H4 (cell line): ENCODE measurements around the gene MLLT3. TPM values are rescaled to one million over a fixed set of nuclear protein-coding genes. Genes with fewer than 3 reads are reported as not detected.
"Not testable (repeated sequence)": the region's sequence is repeated elsewhere in the genome, so short reads cannot be mapped to it uniquely, and the experiment has no call there.

ENCODE experiments used
- DNase-seq: peaks from one replicate; pipeline ENCODE4 v3.0.0-alpha.2; 2015; ENCODE audit warnings: low spot score
- total RNA-seq: library from RNA; depleted of rRNA; stranded (reverse); fragments of >200 nt; shearing (Covaris generic); gene quantifications from 2 replicates; pipeline ENCODE4 v1.2.3, GENCODE V29; 2014

Gene MLLT3
- total RNA-seq, 1 experiment from 2014 or later: 8.9 TPM

DNA sequence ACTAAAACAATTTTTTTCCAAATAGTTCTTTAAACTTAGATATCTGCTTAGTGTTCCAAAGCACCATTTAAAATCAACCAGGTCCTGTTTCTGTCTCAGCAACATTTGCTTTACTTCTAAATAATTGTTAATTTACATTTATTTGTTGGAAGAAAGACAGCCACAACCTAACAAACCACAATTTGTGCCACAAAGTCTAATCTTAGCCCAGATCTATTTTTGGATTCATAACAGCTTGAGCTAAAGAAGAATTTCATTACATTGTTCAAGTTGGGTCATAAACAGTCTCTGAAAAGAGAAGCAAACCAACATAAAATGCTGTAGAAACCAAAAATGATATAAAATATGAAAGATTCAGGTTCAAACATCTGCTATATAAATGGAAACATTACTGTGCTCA is 24.4 kb downstream of the MLLT3 start:
- no peak for DNase-seq

DNA sequence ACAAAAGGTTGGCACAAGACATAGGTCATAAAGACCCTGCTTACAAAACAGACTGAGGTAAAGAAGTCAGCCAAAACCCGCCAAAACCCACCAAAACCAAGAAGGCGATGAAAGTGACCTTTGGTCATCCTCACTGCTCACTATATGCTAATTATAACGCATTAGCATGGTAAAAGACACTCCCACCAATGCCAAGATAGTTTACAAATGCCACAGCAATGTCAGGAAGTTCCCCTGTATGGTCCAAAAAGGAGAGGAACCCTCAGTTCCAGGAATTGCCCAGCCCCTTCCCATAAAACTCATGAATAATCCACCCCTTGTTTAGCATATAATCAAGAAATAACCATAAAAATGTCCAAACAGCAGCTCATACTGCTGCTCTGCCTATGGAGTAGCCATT is 27.7 kb downstream of the MLLT3 start:
- no peak for DNase-seq

DNA sequence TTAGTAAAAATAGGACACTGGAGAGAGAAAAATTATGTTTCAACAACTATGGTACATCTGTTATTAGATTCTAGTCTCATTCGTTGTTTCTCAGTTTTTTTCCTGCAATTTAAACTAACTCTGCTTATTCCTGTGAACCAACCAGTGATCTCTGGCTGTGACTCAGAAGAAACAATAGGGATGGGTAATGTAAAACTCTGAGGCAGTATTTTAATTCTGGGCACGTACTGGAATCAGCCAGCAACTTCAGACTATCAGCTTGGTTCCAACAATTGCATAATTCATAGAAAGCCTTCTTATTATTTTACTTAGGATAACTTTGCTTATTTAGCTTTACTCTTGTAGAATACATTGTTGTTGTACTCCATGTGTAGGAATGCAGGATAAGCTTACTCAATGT is 28.8 kb downstream of the MLLT3 start:
- peak; percentile 12 for DNase-seq

DNA sequence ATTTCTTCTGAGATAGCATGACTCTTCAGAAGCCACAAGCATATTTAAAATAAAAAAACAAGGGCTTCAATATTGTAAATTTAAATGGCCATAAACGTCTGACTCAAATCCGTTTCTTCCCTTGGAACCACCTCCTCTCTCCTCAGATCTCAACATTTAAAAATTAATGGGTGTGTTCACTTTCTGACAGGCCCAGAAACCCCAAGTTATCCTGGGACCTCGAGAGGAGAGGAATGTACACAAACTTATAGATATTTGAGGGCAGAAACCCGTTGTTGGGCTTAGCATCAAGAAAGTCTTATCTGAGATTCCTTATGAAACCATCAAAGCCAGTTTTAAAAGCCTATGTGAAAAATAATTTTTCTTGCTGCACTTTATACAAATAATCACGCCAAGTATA is 29.2 kb downstream of the MLLT3 start:
- DNase-seq: no peak

DNA sequence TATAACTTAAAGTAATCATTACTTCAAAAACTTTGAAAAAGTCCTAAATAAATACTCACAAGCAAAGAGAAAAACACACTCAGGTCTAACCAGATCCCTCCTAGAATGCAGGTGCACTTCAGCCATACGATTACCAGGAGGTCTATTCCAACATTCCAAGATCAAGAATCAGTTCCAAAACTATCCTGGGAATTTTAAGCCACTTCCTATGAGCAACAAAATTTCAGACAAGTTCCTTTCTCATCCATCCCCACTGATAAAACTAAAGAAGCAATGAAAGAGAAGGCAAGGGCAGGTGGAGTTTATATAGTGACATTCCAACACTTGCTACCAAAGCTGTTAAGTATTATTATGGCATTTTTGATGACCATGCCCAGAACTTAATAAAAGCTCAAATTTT is 29.6 kb downstream of the MLLT3 start:
- DNase-seq: no peak

- DNase-seq: no peak
Observed at GRCh38 chr9:20591223-20591622, 31.1 kb downstream of the MLLT3 start.

GRCh38 chr9:20584968-20585643 is 37.2 kb downstream of the MLLT3 start:
- DNase-seq: no peak

DNA sequence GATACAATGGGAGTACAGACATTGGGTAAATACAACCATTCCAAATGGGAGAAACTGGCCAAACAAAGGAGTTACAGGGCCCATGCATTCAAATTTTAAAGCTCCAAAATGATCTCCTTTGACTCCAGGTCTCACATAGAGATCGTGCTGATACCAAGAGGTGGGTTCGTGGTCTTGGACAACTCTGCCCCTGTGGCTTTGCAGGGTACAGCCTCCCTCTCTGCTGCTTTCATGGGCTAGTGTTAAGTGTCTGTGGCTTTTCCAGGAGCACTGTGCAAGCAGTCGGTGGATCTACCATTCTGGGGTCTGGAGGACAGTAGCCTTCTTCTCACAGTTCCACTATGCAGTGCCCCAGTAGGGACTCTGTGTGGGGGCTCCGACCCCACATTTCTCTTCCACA is 39.2 kb downstream of the MLLT3 start:
- not testable (repeated sequence) for DNase-seq

DNA sequence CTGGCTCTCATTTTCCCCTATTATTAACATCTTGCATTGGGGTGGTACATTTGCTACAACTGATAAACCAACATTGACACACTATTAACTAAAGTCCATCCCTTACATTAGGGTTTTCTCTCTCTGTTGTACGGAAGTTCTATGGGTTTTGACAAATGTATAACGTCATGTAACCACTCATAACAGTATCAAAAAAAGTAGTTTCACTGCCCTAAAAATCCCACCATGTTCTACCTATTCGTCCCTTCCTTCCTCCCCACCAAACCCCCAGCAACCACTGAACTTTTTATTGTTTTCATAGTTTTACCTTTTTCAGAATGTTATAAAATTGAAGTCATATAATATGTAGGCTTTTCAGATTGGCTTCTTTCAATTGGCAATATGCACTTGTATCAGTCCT is 40.1 kb downstream of the MLLT3 start:
- DNase-seq: no peak

- DNase-seq: no peak
Observed at GRCh38 chr9:20580673-20581072, 41.6 kb downstream of the MLLT3 start.

DNA sequence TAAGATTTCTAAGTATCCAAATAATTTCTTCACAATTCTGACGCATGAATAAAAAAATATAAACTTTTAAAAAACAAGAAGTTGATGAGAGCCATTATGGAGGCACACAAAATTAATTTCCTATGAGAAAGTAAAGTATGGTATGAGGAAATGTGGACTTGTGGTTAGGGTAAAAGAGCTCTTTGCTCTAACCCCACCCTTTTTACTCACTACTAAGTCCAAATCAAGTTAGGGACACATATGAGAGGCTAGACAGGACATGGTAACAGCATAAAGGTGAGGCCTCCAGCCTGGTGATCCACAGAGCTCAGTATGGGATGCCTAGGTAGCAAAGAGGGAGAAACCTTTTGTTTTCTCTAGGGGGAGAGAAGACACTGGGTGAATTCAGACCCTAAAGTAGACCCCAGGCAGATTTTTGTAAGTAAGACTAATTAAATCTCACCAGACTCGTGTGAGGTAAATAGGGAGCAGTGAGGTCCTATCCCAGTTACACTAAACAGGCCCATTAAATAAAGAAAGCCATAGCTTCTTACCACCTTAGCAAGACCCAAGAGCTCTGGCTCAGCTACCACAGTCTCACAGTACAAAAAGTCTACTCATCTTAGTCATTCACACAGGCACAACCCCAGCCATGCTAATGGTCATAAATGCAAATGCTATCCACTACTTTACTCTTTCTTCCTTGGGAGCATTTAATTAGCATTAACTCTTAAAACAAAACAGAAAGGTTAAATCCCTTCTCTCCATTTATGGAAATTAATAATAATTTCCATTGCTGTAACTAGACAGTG is 42.6 kb downstream of the MLLT3 start:
- DNase-seq: no peak

GRCh38 chr9:20573023-20573422 is 49.3 kb downstream of the MLLT3 start:
- no peak for DNase-seq

DNA sequence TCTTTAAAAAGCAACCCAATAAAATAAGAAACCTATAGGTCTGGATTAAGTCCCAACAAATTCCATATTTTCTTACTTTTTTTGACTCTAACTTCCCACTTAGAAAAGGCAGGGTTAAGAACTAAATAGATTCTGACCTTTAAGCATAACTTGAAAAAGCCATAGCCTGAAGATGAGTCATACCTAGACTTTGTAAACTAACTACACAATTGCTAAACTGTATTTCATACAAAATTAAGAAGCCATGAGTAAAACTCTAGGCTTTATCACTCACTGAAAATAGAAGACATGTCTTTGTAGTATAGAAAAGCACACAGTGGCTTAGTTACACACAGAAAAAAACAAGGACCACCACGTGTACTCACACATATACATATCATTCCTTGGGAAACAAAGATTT is 51.5 kb downstream of the MLLT3 start:
- DNase-seq: peak; percentile 11

GRCh38 chr9:20570087-20570486 is 52.2 kb downstream of the MLLT3 start:
- DNase-seq: no peak

GRCh38 chr9:20569525-20569924 is 52.8 kb downstream of the MLLT3 start:
- DNase-seq: no peak

DNA sequence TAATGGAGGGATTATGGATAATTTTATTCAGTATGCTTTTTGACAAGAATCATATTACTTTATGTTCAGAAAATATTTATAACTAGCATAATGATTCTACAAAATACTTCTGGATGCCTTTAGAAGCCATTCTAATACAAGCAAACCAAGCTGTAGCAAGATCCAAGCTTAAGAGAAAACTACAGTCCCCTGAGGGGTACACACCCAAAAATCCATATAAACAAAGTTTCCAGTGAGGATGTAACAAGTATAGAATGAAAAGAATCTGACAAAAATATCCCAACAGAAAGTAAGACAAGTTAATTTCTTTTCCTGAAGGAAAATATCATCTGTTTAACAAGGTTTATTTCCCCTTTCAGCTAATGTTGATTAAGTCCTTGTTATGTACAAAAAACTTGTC is 53.9 kb downstream of the MLLT3 start:
- no peak for DNase-seq

- DNase-seq: no peak
Observed at GRCh38 chr9:20566401-20566800, 55.9 kb downstream of the MLLT3 start.

DNA sequence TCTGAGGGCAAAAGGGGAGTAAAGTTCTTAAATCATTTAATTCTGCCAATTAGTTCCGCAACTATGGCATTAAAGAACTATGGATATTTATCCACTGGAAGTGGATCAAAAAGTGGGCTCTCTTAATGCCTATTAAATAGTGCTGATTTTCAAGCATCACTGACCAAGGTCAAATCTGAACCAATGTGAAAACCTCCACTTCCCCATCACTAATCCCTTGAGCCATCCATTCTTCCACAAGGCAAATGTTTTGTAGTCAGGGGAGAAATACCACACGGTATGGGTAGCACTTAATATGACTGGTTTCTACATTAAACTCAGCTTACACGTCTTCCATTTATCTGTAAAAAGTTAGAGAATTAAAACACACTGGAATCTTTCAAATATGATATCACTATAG is 57.6 kb downstream of the MLLT3 start:
- DNase-seq: no peak

GRCh38 chr9:20563917-20564316 is 58.4 kb downstream of the MLLT3 start:
- no peak for DNase-seq

DNA sequence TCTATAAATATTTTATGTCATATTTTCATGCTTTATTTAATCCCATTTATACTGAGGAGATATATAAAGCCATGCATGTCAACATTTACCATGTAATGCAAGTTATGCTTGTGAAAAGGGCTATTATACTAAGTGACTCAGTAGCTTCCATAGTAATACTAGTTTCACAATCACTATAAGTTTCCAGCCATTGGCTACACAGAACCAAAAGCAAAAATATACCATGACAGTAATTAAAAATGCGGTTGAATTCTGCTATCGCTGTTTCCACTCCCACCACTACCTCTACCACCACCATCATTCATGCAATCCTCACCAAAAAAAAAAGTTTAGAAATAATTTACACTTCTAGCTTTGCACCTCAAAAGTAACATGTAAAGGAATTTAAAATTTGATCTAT is 60.2 kb downstream of the MLLT3 start:
- no peak for DNase-seq

- no peak for DNase-seq
Observed at GRCh38 chr9:20561531-20561930, 60.8 kb downstream of the MLLT3 start.

- DNase-seq: no peak
Observed at GRCh38 chr9:20559231-20559890, 62.9 kb downstream of the MLLT3 start.

DNA sequence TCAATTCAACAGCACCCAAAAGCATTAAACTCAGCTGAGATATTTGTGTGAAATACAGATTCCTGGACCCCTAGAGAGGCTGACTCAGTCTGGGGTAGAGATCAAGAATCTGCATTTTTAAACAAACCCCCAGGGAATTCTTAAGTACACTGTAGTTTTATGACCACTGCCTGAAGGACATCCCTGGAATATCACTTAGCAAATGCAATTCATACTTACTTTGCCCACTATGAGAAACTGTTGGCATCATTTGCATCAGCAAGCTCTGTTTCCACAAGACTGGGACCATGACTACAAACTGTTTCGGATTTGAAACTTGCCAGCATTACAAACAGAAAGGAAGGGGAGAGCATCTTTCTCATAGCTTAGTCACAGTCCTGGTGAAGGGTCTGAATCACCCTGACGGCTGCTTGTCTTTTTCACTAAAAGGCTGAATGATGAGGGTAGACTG is 63.7 kb downstream of the MLLT3 start:
- DNase-seq: peak; percentile 39
